HG02623 (cell line): ENCODE data around the gene XRCC5.

ENCODE experiments used
- ATAC-seq: cut with Tn5 transposase; IDR thresholded peaks from one replicate; pipeline ENCODE4 v1.9.1; 2021; ENCODE audit warnings: moderate library complexity; ENCODE audit not compliant: unreplicated experiment

XRCC5 gene

DNA sequence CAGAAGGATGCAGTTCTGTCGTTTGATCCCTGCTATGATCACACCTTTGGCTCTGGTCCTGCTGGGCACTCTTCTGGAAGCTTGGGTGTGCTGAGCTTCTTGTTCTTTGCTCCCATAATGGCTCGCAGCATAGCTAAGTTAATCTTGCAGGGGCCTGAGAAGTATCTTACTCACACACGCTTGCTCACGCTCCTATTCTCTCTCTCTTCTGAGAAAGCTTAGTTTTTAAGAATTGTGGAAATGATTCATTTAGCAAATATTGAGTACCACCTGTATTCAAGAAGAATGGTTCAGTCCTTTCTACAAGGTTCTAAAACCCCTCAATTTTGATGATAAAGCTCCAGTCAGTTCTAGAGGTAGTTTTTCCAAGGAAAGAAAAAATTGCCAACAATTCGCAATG lies 40.6 kb downstream of the XRCC5 start:
- no peak for ATAC-seq

DNA sequence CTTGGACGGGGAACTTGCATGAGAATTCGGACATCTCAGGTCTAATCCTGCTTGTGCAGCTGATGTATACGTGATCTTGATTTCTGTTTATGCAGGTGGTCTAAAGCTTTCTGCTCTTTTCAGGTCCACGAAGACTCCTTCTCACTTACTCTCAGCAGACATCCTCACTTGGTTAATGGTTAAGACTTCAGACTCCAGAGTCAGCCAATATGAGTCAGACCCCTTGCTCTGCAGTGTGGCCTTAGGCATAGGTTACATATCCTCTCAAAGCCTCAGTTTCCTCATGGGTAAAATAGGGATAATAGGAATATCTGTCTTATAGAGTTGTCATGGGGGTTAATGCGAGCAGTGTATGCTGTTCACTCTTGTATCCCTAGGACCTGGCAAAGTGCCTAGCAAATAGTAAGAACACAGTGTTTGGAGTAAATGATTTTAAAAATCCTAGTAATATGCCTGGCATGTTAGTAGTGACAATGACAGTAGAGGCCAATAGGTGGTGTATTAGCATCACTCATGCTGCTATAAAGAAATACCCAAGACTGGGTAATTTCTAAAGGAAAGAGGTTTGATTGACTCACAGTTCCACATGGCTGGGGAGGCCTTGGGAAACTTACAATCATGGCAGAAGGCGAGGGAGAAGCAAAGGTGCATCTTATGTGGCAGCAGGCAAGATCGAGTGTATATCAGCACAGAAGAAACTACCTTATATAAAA lies 42.3 kb downstream of the XRCC5 start:
- ATAC-seq = no peak

- ATAC-seq = no peak
Observed at GRCh38 chr2:216155954-216156353, 46.8 kb downstream of the XRCC5 start.

DNA sequence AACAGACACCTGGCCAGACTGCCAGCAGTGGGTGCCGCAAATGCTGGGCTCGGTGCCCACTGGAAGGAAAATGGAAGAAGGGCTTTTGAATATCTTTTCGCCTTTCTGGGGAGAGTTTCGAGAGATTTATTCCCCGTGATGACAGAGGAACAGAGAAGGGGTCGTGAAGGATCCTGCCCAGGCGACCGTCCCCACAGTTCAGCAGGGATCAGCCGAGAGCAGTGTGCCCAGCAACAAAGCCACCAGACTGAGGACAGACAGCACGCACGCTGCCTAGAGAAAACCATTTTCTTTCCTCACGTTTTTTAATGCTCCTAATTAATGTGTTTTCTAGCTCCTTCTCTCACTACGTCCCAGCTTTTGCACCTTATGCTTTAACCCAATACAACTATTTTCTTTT lies 47.7 kb downstream of the XRCC5 start:
- no peak for ATAC-seq

GRCh38 chr2:216159144-216159543 lies 50.0 kb downstream of the XRCC5 start:
- ATAC-seq = no peak

DNA sequence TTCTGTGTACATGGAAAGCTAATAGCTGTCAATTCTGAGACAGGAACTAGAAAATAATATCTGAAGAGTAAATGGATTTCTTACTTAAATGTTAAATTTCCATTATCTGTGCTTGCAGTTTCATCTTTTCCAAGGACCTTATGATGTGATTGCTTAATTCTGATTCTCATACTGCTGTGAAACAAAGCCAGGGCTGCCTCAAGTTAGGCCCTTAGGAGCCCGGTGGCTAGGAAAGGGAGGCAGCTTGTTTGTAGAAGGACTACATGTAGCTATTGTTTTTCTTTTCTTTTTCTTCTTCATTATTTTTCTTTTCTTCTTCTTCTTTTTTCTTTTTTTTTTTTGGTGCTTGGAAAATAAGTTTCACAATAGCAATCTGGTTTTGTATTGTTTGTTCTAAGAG lies 50.5 kb downstream of the XRCC5 start:
- no peak for ATAC-seq

DNA sequence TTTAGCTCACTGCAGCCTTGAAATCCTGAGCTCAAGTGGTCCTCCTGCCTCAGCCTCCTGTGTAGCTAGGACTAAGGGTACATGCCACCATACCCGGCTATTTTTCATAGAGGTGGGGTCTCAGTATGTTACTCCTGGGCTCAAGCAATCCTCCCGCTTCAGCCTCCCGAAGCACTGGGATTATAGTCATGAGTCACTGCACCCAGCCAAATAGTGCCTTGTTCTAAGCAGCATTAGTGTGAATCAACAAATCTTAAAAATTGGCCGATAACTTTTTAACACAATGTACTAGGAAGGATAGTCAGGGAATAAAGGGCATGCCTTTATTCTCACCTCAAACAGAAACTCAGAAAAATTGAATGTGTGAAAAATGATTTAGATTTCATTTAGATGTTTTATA lies 51.6 kb downstream of the XRCC5 start:
- ATAC-seq = no peak

DNA sequence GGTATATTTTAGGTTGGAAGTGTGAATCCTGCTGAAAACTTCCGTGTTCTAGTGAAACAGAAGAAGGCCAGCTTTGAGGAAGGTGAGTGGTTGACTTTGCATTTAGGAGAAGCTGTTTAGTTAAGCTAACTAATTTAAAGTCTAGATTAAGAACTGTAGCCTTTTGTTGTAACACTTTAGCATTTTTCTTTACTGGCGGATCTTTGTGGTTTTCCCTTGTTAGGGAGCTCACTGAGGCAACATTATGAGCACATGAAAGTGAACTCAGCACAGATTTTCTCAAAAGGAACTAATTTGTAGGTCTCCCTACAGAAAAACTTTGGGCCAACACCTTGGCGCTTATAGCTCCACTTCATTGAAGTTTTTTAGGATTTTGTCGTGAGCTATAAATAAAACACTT lies 52.8 kb downstream of the XRCC5 start:
- ATAC-seq = no peak

- ATAC-seq = no peak
Observed at GRCh38 chr2:216163518-216163917, 54.4 kb downstream of the XRCC5 start.

GRCh38 chr2:216164087-216164486 lies 54.9 kb downstream of the XRCC5 start:
- no peak for ATAC-seq

- ATAC-seq = no peak
Observed at GRCh38 chr2:216164576-216164975, 55.4 kb downstream of the XRCC5 start.

GRCh38 chr2:216165711-216166110 lies 56.6 kb downstream of the XRCC5 start:
- no peak for ATAC-seq

- no peak for ATAC-seq
Observed at GRCh38 chr2:216169087-216169486, 59.9 kb downstream of the XRCC5 start.

GRCh38 chr2:216170076-216170763 lies 61.1 kb downstream of the XRCC5 start:
- no peak for ATAC-seq

DNA sequence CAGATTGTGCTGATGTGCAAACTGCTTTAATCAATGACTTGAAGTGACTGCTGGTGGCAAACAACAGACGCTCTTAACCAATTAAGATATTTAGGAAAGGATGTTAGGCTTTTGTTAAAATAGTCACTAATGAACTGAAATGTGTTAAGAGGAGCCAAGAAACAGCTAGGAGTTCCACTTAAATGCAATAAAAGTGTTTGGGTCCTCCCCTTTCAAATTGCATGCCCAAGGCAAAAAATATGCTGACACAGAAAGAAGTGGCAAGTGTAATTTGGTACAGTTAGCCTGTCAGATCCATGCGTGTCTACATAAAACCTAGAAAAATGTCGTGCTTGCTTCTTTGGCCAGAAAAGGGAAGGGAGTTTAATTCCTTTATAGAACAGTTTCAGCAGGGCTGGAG lies 61.9 kb downstream of the XRCC5 start:
- no peak for ATAC-seq

GRCh38 chr2:216172493-216172892 lies 63.3 kb downstream of the XRCC5 start:
- no peak for ATAC-seq

- ATAC-seq = no peak
Observed at GRCh38 chr2:216179015-216179414, 69.9 kb downstream of the XRCC5 start.

DNA sequence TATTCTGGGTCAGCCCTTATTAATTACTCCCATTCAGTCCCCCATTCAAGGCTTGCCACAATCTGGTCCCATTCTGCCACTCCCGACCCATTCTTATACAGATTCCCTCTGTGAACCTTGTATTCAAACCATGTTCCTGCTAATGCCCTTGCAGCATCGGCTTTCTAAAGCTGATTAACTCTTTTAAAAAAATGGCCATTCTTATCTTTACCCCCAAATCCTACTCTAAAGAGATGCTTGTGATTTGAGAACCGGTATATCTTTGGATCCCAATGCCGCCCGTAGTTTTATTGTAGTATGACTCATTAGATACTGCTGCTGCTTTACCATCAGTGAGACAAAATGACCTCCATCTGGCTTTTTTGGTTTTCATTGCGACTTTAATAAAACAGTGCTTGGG lies 72.2 kb downstream of the XRCC5 start:
- no peak for ATAC-seq

DNA sequence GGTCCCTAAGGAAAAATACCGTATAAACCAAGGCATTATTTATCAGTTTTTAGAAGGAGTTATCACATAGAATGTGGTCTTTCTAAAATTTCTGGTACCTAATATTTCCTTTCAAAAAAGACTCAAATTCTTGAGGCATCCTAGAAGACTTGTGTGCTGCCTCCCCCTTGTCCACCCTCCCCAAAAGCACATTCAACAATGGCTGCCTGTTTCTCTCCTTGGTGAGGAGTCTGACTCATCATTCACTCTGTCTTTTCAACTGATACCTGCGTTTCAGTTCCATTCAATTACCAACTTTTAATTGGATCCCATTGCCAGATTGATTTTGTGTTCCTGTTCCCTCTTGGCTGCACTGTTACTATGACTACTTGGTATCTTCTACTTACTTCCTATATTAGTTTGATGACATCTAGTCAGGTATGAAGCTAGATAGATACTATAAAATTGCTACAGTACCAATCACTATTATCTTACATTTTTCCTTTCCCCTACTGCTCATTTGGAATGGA lies 72.9 kb downstream of the XRCC5 start:
- no peak for ATAC-seq

- ATAC-seq = peak; percentile 48
Observed at GRCh38 chr2:216183462-216183861, 74.3 kb downstream of the XRCC5 start.

- ATAC-seq = no peak
Observed at GRCh38 chr2:216188559-216188850, 79.4 kb downstream of the XRCC5 start.

DNA sequence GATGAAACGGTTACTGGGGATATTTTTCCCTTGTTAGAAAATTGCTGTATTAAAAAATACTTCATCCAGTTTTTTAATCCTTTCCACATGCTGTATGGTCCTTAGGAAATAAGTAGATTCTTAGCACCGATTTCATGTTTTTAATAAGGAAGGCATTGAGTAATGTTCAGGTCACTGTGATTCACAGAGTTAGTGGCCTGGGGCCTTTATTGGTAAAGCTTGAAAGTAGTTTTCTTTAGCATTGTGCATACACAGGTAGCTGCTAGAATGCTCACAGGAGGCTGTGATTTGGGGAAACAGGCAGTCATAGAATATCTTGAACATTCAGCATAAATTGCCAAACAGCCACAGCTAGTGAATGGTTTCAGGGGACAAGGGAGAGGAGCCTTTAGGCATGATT lies 79.8 kb downstream of the XRCC5 start:
- no peak for ATAC-seq

GRCh38 chr2:216189410-216189809 lies 80.3 kb downstream of the XRCC5 start:
- no peak for ATAC-seq
